H1 (cell line): ENCODE data around the gene LDLRAP1. TPM values are rescaled to one million over a fixed set of nuclear protein-coding genes. Genes with fewer than 3 reads are reported as not detected.
A peak's percentile ranks its signal among the peaks of the same experiment; 100 is the strongest.

Experiments
- CTCF ChIA-PET: fragments of 300-600 bp; sonication (Branson Sonifier 250); formaldehyde crosslinking; loops from one replicate; lab custom pipeline; 2021; ENCODE audit not compliant: partially characterized antibody; lab: Charles Lee
- POLR2A ChIA-PET: fragments of 300-600 bp; sonication (Branson Sonifier 250); formaldehyde crosslinking; loops from one replicate; lab custom pipeline; 2021; ENCODE audit warnings: inconsistent platforms; ENCODE audit not compliant: partially characterized antibody; lab: Charles Lee
- DNase-seq, 2 experiments: peaks; one replicate each; pipeline versions ENCODE4 v3.0.0 to v3.0.0-alpha.2; 2010 to 2022; ENCODE audit warnings: low spot score in 2 of 2, low read depth in 1 of 2, mixed read lengths in 1 of 2
- FAIRE-seq: peaks from 2 replicates; lab custom pipeline; 2011; peaks lifted over from hg19 to GRCh38; lab: Jason Lieb, UNC
- H2AFZ ChIP-seq: 2 replicates; pipeline ENCODE4 v1.8.1; 2012; ENCODE audit warnings: low read length, inconsistent platforms
- H2AK5ac ChIP-seq: 2 replicates; pipeline ENCODE4 v1.6.1; 2013; ENCODE audit warnings: low read depth, low read length
- H2BK120ac ChIP-seq: replicated peaks from 2 replicates; pipeline ENCODE3; 2013; ENCODE audit warnings: low read depth, low read length, inconsistent platforms
- H2BK12ac ChIP-seq: 2 replicates; pipeline ENCODE4 v1.6.1; 2013; ENCODE audit warnings: low read depth, low read length
- H2BK15ac ChIP-seq: 2 replicates; pipeline ENCODE4 v1.6.1; 2013; ENCODE audit warnings: low read length
- H2BK20ac ChIP-seq: 2 replicates; pipeline ENCODE4 v1.6.1; 2013; ENCODE audit warnings: low read length
- H2BK5ac ChIP-seq: 2 replicates; pipeline ENCODE4 v1.6.1; 2013; ENCODE audit warnings: low read depth, low read length
- H3K14ac ChIP-seq: 2 replicates; pipeline ENCODE4 v1.6.1; 2013; ENCODE audit warnings: inconsistent platforms; ENCODE audit not compliant: insufficient read length
- H3K18ac ChIP-seq: 2 replicates; pipeline ENCODE4 v1.6.1; 2013; ENCODE audit warnings: low read length; ENCODE audit errors: extremely low read depth
- H3K23ac ChIP-seq: 2 replicates; pipeline ENCODE4 v1.6.1; 2013; ENCODE audit warnings: inconsistent platforms; ENCODE audit not compliant: insufficient read length
- H3K23me2 ChIP-seq: 2 replicates; pipeline ENCODE4 v1.6.1; 2013; ENCODE audit warnings: low read depth, low read length
- H3K27ac ChIP-seq: 2 replicates; pipeline ENCODE4 v1.6.1; 2011; ENCODE audit warnings: low read depth, low read length, inconsistent platforms
- H3K27me3 ChIP-seq, 4 experiments: replicated peaks in 1 of 4; 1 replicate in 1 of 4; 2 replicates in 3 of 4; pipeline versions ENCODE4 v1.6.1 to v1.8.1; 2011 to 2013; ENCODE audit warnings: low read length in 3 of 4, mild to moderate bottlenecking in 3 of 4, inconsistent platforms in 2 of 4, mixed read lengths in 2 of 4, moderate library complexity in 1 of 4; ENCODE audit not compliant: control insufficient read depth in 3 of 4, insufficient read depth in 3 of 4; ENCODE audit errors: extremely low read depth in 1 of 4
- H3K36me3 ChIP-seq, 4 experiments: 2 replicates each; pipeline versions ENCODE4 v1.6.1 to v1.8.1; 2011 to 2013; ENCODE audit warnings: mild to moderate bottlenecking in 4 of 4, low read length in 3 of 4, moderate library complexity in 2 of 4, control low read depth in 1 of 4, inconsistent platforms in 1 of 4; ENCODE audit not compliant: insufficient read depth in 4 of 4, control insufficient read depth in 2 of 4
- H3K4ac ChIP-seq: replicated peaks from 2 replicates; pipeline ENCODE3; 2013; ENCODE audit warnings: low read length, low read depth, mixed read lengths, inconsistent platforms; ENCODE audit not compliant: insufficient read length
- H3K4me1 ChIP-seq, 4 experiments: replicated peaks in 1 of 4; 1 replicate in 1 of 4; 2 replicates in 3 of 4; pipeline versions ENCODE4 v1.6.1 to v1.8.1; 2011 to 2013; ENCODE audit warnings: low read length in 3 of 4, inconsistent platforms in 2 of 4, mixed read lengths in 1 of 4; ENCODE audit not compliant: insufficient read depth in 4 of 4, control insufficient read depth in 3 of 4
- H3K4me2 ChIP-seq, 2 experiments: 2 replicates each; pipeline versions ENCODE4 v1.6.1 to v1.8.1; 2011 to 2013; ENCODE audit warnings: low read depth in 2 of 2, low read length in 2 of 2, control low read depth in 1 of 2, inconsistent platforms in 1 of 2, mild to moderate bottlenecking in 1 of 2; ENCODE audit not compliant: insufficient read depth in 1 of 2
- H3K4me3 ChIP-seq, 4 experiments: fragments of 200-600, 300-600 bp in 1 of 4; sonication (generic), shearing (Covaris generic), sonication (Bioruptor Twin) in 1 of 4; 2 replicates each; pipeline versions ENCODE4 v1.5.1 to v1.8.1; 2011 to 2016; ENCODE audit warnings: low read length in 4 of 4, low read depth in 3 of 4, control low read depth in 2 of 4, inconsistent platforms in 2 of 4, mild to moderate bottlenecking in 2 of 4, mixed read lengths in 1 of 4, moderate library complexity in 1 of 4; ENCODE audit not compliant: insufficient read depth in 2 of 4; ENCODE audit errors: extremely low read depth in 1 of 4
- H3K56ac ChIP-seq: replicated peaks from 2 replicates; pipeline ENCODE3; 2013; ENCODE audit warnings: low read depth, mild to moderate bottlenecking, mixed read lengths, low read length, inconsistent platforms; ENCODE audit not compliant: insufficient read length
- H3K79me1 ChIP-seq: 2 replicates; pipeline ENCODE4 v1.6.1; 2013; ENCODE audit warnings: low read depth, low read length, control low read depth
- H3K79me2 ChIP-seq, 2 experiments: 2 replicates each; pipeline versions ENCODE4 v1.6.1 to v1.8.1; 2012 to 2013; ENCODE audit warnings: low read length in 2 of 2, mild to moderate bottlenecking in 2 of 2, inconsistent platforms in 1 of 2; ENCODE audit not compliant: insufficient read depth in 2 of 2, control insufficient read depth in 1 of 2
- H3K9ac ChIP-seq, 4 experiments: replicated peaks in 1 of 4; 1 replicate in 1 of 4; 2 replicates in 3 of 4; pipeline versions ENCODE4 v1.6.1 to v1.8.1; 2011 to 2013; ENCODE audit warnings: low read depth in 3 of 4, low read length in 3 of 4, control low read depth in 2 of 4, mild to moderate bottlenecking in 2 of 4, moderate library complexity in 2 of 4, inconsistent platforms in 1 of 4; ENCODE audit errors: extremely low read depth in 1 of 4
- H3K9me3 ChIP-seq, 2 experiments: 2 replicates each; pipeline versions ENCODE4 v1.6.1 to v1.8.1; 2012 to 2013; ENCODE audit warnings: mild to moderate bottlenecking in 2 of 2, moderate library complexity in 2 of 2, control low read depth in 1 of 2, inconsistent platforms in 1 of 2, low read depth in 1 of 2, low read length in 1 of 2, mixed read lengths in 1 of 2; ENCODE audit not compliant: insufficient read depth in 2 of 2
- H4K20me1 ChIP-seq, 2 experiments: replicated peaks in 1 of 2; 2 replicates each; pipeline versions ENCODE3 to v1.8.1; 2011 to 2013; ENCODE audit warnings: inconsistent platforms in 2 of 2, low read length in 2 of 2, mild to moderate bottlenecking in 1 of 2; ENCODE audit not compliant: insufficient read depth in 2 of 2, control insufficient read depth in 1 of 2
- H4K5ac ChIP-seq: 2 replicates; pipeline ENCODE4 v1.6.1; 2013; ENCODE audit warnings: low read length, low read depth, mixed read lengths, inconsistent platforms; ENCODE audit not compliant: insufficient read length
- H4K8ac ChIP-seq: 2 replicates; pipeline ENCODE4 v1.8.0; 2013; ENCODE audit warnings: mild to moderate bottlenecking, moderate library complexity, low read length, inconsistent platforms; ENCODE audit not compliant: insufficient read depth; ENCODE audit errors: extremely low read depth
- H4K91ac ChIP-seq: replicated peaks from 2 replicates; pipeline ENCODE3; 2013; ENCODE audit warnings: low read length, mixed read lengths, inconsistent platforms; ENCODE audit not compliant: insufficient read length
- CHD1 ChIP-seq: IDR thresholded peaks from 2 replicates; pipeline ENCODE4 v1.6.1; 2012; ENCODE audit warnings: low read depth, low read length, improper control_type of control experiment
- NANOG ChIP-seq: IDR thresholded peaks from 2 replicates; pipeline ENCODE4 v1.6.1; 2011; ENCODE audit warnings: low read length, low read depth, mild to moderate bottlenecking, inconsistent platforms; ENCODE audit not compliant: insufficient read depth, poor library complexity, severe bottlenecking
- NRF1 ChIP-seq: IDR thresholded peaks from 2 replicates; pipeline ENCODE4 v1.6.1; 2011; ENCODE audit warnings: mild to moderate bottlenecking, low read depth, low read length, improper control_type of control experiment
- PHF8 ChIP-seq: fragments of 200-600 bp; sonication (generic); conservative IDR thresholded peaks from 2 replicates; pipeline ENCODE4 v1.7.1; 2012; ENCODE audit warnings: low read depth, mild to moderate bottlenecking, inconsistent platforms, low read length, moderate library complexity
- RFX5 ChIP-seq: IDR thresholded peaks from 2 replicates; pipeline ENCODE4 v1.6.1; 2011; ENCODE audit warnings: low read depth, low read length, improper control_type of control experiment, borderline replicate concordance
- SP2 ChIP-seq: IDR thresholded peaks from 2 replicates; pipeline ENCODE4 v1.6.1; 2012; ENCODE audit warnings: mild to moderate bottlenecking, low read length, inconsistent platforms
- TBP ChIP-seq: IDR thresholded peaks from 2 replicates; pipeline ENCODE4 v1.6.1; 2011; ENCODE audit warnings: low read depth, low read length, improper control_type of control experiment
- ZNF274 ChIP-seq: IDR thresholded peaks from 2 replicates; pipeline ENCODE4 v1.7.0; 2012; ENCODE audit warnings: low read length, borderline replicate concordance; ENCODE audit errors: extremely low read depth
- WGBS, 2 experiments: shearing (Covaris generic) in 1 of 2; methylation state at CpG; one replicate each; pipeline versions ENCODE4 v1.1.6 to v1.1.7; 2013 to 2015; ENCODE audit warnings: low lambda C conversion rate in 2 of 2, mixed read lengths in 2 of 2, inconsistent platforms in 1 of 2, low coverage in 1 of 2, missing lambda C conversion rate in 1 of 2; ENCODE audit not compliant: insufficient replicate concordance in 2 of 2, insufficient coverage in 1 of 2, insufficient read length in 1 of 2; ENCODE audit errors: extremely low coverage in 1 of 2, missing lambda C conversion rate in 1 of 2; 5-methylcytosine and 5-hydroxymethylcytosine counted together
- polyA plus RNA-seq, 7 experiments: library from polyadenylated mRNA; depleted of rRNA in 3 of 7; stranded (reverse) in 5 of 7; unstranded in 2 of 7; fragments of >200 nt in 5 of 7; fragments of 200-250 nt in 2 of 7; gene quantifications; 1 replicate in 5 of 7; 2 replicates in 1 of 7; 4 replicates in 1 of 7; pipeline versions ENCODE4 v1.2.1 to v1.2.3, GENCODE V29; 2011 to 2013; ENCODE audit warnings: missing spikeins in 2 of 7, mixed read lengths in 2 of 7
- total RNA-seq: library from RNA; stranded (reverse); fragmentation: NEBNext Ultra II Directional; extraction: Animal tissue kit (Norgen Biotek cat#: 25700); gene quantifications from 2 replicates; pipeline ENCODE4 v1.2.1, GENCODE V29; 2021

Gene LDLRAP1
- total and polyA plus RNA-seq, 2 of the 8 experiments (the other 6 are each of a cell fraction or from before 2014, with no cell fraction given), result 12.8 to 13.2 TPM

GRCh38 chr1:25502957-25503356, 40.4 kb upstream of the LDLRAP1 start:
- POLR2A ChIA-PET, result interaction anchor here (1.1 to 1.8 kb wide), 2 partner anchors 14 to 20 kb away, joined by 4 to 5 read pairs; no protein-coding TSS in a partner anchor
- H3K23ac ChIP-seq, result no peak overlapping the region

More at GRCh38 chr1:25502957-25503356, 40.4 kb upstream of the LDLRAP1 start:
- H2BK120ac ChIP-seq, result no peak overlapping the region
- FAIRE-seq, result no peak
- H3K27me3 ChIP-seq, result no peaks in the 10 kb centered on the region
- H3K9ac ChIP-seq, result peak overlapping the region in 1 of 4 experiments; percentile 9; a peak in 1 of 7 replicates
- H3K36me3 ChIP-seq, result no peaks in the 10 kb centered on the region
- peaks cover 8 to 17% (median 11%) of the 10 kb centered on the region in 4 experiments for H3K4me1 ChIP-seq
- no peak overlapping the region for H2AFZ ChIP-seq
- CTCF ChIA-PET, result interaction anchor here (0.6 to 9.2 kb wide), 15 partner anchors 13 to 457 kb away, joined by 3 to 240 read pairs (median 4); no protein-coding TSS in a partner anchor
- no peak overlapping the region for H4K5ac ChIP-seq
- no peaks in the 10 kb centered on the region for H3K79me2 ChIP-seq
- H2BK20ac ChIP-seq, result no peak overlapping the region
- no peaks in the 10 kb centered on the region for H3K79me1 ChIP-seq
- H4K8ac ChIP-seq, result no peak overlapping the region
- no peaks in the 10 kb centered on the region for H3K23me2 ChIP-seq
- H2BK15ac ChIP-seq, result no peak overlapping the region
- H4K91ac ChIP-seq, result no peak overlapping the region
- 78% methylated on average over 4 of the region's 4 CpGs; no CpG with 5 or more reads in 1 of the 2 experiments for WGBS, 2 experiments
- TF ChIP-seq NANOG (no peak), RFX5 (no peak), ZNF274 (no peak), CHD1 (no peak), TBP (no peak), SP2 (no peak), PHF8 (no peak), NRF1 (no peak)
- TF ChIP-seq, all 59 proteins: peak for 0
- Histone ChIP-seq H3K27ac (no peak overlapping the region), H2AK5ac (no peak overlapping the region), H3K4ac (no peak overlapping the region), H3K9me3 (no peaks in the 10 kb centered on the region), H3K14ac (no peak overlapping the region), H3K4me3 (no peak overlapping the region), H3K4me2 (no peak overlapping the region), H4K20me1 (no peaks in the 10 kb centered on the region), H3K56ac (no peak overlapping the region), H2BK5ac (no peak overlapping the region), H3K18ac (no peak overlapping the region), H2BK12ac (no peak overlapping the region)
- DNase-seq, result peak in 1 of 2 experiments; percentile 38
